Measurements from ENCODE around the gene TRAPPC13.
"Not testable (repeated sequence)": the region's sequence is repeated elsewhere in the genome, so short reads cannot be mapped to it uniquely, and the experiment has no call there.

Gene TRAPPC13

DNA sequence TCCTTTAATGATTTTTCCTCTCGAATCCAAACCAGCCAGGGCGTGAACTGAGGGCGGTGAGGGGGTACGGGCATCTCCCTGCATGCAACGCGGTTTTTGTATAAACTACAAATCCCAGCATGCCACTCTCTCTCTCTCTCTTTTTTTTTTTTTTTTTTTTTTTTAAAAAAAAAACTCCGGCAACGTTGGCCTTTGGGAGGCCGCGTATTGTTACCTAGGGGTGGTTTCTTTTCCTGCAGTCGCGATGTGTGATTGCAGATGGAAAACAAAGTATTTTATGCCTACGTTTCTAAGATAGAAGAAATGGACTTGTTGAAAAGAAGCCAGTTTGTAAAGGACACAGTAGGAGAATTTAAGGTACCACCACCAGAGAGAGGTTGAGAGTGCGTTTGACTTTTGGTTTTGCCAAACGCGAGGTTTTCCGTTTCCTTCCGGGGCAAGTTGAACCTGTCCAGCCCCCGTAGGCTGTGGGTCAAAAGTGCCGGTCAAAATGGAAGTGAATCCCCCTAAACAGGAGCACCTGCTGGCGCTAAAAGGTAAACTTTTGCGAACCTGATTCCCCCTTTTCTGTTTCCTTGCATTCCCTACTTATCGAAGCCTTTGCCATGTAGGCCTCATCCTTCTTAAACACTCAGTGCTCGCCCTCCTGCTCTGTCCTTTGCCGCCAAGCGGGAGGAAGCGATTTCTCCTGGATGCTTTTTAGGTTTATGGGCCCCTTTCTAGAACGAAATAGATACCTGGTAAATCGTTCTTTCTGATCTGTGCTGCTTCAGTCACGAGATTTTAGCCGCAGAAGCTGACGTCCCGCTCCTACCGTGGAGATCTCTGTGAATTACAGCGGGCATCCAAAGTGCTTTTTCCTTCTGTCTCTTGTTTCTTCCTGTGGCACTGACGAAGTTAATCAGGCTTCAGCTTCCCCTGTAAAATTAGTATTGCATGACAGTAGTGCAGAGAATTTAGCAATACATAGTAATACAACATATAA, at the start of gene TRAPPC13, which contains the start of gene SHLD3:
Gene TRAPPC13, plus strand, starts transcription at position 457 of the 985 bp plus-strand sequence. Its CDS starts 34 bp downstream, at position 491.
Gene SHLD3, plus strand, starts transcription at position 457 of the 985 bp plus-strand sequence. CDS start 4,561 bp downstream, outside the sequence.
- peak; percentile 64 to 72 for DNase-seq (ENCODE audit: low read depth in 2 of 2)

DNA sequence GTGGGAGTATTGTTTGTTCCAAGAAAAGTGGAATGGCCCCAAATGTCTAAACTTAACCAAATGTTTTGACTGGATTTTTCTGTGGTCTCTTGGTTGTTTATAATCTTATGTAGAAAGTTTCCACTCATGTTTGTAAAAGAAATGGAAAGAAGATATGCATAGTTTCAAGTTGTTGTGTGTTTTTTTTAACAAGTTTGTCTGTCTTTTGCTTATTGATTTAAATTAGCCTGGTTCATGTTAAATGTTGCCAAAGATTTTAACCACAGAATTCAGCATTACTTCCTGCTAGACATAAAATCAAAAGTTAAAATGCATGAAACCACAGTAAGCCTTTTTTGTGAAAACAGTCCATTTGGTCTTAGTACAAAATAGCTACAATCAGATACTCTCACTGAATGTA, 47.7 kb upstream of the TRAPPC13 start:
- DNase-seq (ENCODE audit: low read depth in 2 of 2): no peak

- no peak for DNase-seq (ENCODE audit: low read depth in 2 of 2)
Measured at GRCh38 chr5:65588694-65589093, 36.1 kb upstream of the TRAPPC13 start.

DNA sequence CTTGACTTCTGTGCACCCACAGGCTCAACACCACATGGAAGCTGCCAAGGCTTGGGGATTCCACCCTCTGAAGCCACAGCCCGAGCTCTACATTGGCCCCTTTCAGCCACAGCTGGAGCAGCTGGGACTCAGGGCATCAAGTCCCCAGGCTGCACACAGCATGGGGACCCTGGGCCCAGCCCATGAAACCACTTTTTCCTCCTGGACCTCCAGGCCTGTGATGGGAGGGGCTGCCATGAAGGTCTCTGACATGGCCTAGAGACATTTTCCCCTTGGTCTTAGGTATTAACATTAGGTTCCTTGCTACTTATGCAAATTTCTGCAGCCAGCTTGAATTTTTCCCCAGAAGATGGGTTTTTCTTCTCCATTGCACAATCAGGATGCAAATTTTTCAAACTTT, 23.1 kb upstream of the TRAPPC13 start:
- DNase-seq (ENCODE audit: low read depth in 2 of 2): not testable (repeated sequence)

- DNase-seq (ENCODE audit: low read depth in 2 of 2): no peak
Measured at GRCh38 chr5:65611524-65611923, 13.3 kb upstream of the TRAPPC13 start.

GRCh38 chr5:65612298-65612907, 12.4 kb upstream of the TRAPPC13 start:
- no peak for DNase-seq (ENCODE audit: low read depth in 2 of 2)

DNA sequence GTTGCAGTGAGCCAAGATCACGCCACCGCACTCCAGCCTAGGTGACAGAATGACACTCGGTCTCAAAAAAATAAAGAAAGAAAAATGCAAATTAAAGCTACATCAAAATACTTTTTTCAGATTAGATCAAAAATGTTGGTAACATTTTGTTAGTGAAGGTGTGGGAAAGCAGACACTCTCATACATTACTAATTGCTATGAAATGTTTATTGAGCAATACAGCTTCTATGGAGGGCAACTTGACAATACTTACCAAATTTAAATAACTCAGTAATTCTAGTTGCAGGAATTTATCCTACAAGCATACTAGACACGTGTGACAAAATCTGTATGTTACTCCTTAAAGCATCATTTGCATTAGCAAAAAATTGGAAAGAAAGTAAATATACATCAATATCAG, 4.8 kb upstream of the TRAPPC13 start:
- no peak for DNase-seq (ENCODE audit: low read depth in 2 of 2)

- DNase-seq (ENCODE audit: low read depth in 2 of 2): not testable (repeated sequence)
Measured at GRCh38 chr5:65621961-65622360, 2.9 kb upstream of the TRAPPC13 start.

- DNase-seq (ENCODE audit: low read depth in 2 of 2): no peak
Measured at GRCh38 chr5:65623482-65623881, 1.3 kb upstream of the TRAPPC13 start.

- DNase-seq (ENCODE audit: low read depth in 2 of 2): peak; percentile 72 to 76
Measured at GRCh38 chr5:65624025-65624570, 729 bp upstream of the TRAPPC13 start, which contains the start of gene TRIM23. Gene TRIM23, minus strand, starts transcription at chr5:65624333. Its CDS starts 59 bp downstream, at chr5:65624274.

DNA sequence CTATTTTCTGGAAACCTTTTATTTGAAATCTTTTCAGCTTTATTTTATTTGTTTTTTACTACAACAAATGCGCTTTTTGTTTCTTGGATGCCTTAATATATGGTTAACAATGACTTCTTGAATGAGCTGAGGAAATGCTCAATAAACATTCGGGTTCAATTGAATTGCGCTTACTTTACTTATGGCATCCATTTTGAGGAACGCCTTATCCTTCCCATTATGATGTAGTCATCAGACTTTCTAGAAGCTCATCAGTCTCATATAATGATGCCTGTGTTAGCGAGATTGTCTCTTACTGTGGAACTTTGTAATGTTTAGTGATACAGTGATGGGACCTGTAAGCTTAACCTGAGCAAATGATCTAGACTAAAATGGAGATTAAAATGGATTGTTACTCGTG, 916 bp downstream of the TRAPPC13 start:
- DNase-seq (ENCODE audit: low read depth in 2 of 2): no peak

DNA sequence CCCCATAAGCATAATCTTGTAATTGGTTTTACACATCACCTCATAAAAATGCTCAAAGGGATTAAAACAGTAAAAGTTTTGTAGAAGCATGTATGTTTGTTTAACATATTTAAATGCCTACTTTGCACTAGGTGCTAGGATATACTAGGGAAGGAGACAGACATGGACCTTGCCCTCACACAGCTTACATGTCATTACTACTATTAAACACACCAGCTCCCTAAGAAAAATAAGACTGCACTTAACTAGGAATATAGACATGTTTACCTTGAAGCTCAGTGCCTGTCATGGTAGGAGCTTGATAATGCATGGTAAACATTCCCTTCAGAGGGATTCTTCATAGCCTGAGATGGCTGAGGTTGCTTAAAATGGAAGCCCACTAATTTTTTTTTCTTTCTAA, 6.2 kb downstream of the TRAPPC13 start:
- DNase-seq (ENCODE audit: low read depth in 2 of 2): no peak

DNA sequence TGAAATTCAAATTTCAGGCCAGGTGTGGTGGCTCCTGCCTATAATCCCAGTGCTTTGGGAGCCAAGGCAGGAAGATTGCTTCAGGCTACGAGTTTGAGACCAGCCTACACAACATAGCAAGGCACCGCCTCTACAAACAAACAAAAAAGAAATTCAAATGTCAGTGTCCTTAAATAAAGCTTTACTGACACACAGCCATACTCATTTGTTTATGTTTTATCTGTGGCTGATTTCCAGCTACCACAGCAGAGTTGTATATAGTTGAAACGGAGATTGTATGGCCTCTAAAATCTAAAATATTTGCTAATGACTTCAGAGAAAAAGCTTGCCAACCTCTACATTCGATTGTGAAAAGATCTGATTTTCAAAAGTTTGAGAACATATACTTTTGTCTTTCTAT, 15.4 kb downstream of the TRAPPC13 start:
- no peak for DNase-seq (ENCODE audit: low read depth in 2 of 2)

DNA sequence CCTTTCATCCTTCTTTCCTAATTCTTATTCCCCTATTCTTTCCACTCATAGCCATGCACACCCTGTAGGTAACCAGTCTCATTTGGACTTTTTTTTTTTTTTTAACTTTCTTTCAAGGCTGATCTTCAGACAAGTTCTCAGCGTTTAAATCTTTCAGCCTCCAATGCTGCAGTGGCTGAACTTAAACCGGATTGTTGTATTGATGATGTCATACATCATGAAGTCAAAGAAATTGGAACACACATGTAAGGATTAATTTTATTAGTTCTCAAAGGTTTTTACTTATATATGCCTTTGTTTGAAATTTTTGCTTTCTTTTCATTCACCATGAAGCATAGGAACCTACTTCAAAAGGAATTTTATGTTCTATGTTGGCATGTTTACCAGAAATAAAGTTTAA, 22.1 kb downstream of the TRAPPC13 start:
- DNase-seq (ENCODE audit: low read depth in 2 of 2): no peak

- no peak for DNase-seq (ENCODE audit: low read depth in 2 of 2)
Measured at GRCh38 chr5:65647941-65648340, 23.1 kb downstream of the TRAPPC13 start.

GRCh38 chr5:65651144-65651543, 26.3 kb downstream of the TRAPPC13 start:
- DNase-seq (ENCODE audit: low read depth in 2 of 2): no peak

- DNase-seq (ENCODE audit: low read depth in 2 of 2): no peak
Measured at GRCh38 chr5:65654713-65655112, 29.9 kb downstream of the TRAPPC13 start.

- DNase-seq (ENCODE audit: low read depth in 2 of 2): peak in 1 of 2 experiments; percentile 3
Measured at GRCh38 chr5:65663804-65664521, 39.1 kb downstream of the TRAPPC13 start.

DNA sequence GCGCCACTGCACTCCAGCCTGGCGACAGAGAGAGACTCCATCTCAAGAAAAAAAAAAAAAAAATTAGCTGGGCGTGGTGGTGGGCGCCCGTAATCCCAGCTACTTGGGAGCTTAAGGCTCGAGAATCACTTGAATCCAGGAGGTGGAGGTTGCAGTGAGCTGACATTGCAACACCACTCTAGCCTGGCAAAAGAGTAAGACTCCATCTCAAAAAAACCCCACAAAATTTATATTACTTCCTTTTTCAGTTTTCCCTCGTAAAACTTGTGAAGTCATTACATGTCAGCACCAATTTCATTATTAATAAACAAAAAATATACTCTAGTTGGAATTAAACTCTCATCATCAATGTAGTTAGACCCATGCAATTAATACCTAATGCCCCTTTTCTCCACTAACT, 43.9 kb downstream of the TRAPPC13 start:
- DNase-seq (ENCODE audit: low read depth in 2 of 2): no peak

- peak; percentile 21 to 24 for DNase-seq (ENCODE audit: low read depth in 2 of 2)
Measured at GRCh38 chr5:65672796-65673195, 48.0 kb downstream of the TRAPPC13 start.

GRCh38 chr5:65674749-65675148, 49.9 kb downstream of the TRAPPC13 start:
- DNase-seq (ENCODE audit: low read depth in 2 of 2): no peak

DNA sequence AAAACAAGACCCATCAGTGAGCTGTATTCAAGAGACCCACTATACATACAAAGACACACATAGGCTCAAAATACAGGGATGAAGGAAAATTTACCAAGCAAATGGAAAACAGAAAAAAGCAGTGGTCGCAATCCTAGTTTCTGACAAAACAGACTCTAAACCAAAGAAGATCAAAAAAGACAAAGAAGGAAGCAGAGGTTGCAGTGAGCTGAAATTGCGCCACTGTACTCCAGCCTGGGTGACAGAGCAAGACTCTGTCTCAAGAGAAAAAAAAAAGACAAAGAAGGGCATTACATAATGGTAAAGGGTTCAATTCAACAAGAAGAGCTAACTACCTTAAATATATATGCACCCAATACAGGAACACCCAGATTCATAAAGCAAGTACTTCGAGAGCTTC, 51.2 kb downstream of the TRAPPC13 start:
- DNase-seq (ENCODE audit: low read depth in 2 of 2): not testable (repeated sequence)
